GM21723 (cell line): Measurements from ENCODE around the gene PCDH18.

ENCODE experiments used
- ATAC-seq: cut with Tn5 transposase; IDR thresholded peaks from one replicate; pipeline ENCODE4 v1.9.1; 2021; ENCODE audit warnings: mild to moderate bottlenecking, moderate library complexity; ENCODE audit not compliant: unreplicated experiment

Gene PCDH18

DNA sequence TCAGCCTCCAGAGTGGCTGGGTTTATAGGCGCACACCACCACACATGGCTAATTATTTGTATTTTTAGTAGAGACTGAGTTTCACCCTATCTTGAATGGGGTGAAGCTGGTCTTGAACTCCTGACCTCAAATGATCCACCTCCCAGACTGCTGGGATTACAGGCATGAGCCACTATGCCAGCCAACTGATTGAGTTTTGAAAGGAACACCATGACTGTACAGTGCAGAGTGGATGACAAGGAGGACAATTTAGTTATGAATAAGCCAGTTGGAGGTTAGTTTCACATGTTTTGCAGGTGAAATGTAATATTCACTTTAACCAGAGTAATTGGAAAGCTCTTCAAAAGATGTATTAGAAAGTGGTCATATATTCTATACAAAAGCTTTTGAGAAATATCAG lies 60.8 kb downstream of the PCDH18 start:
- no peak for ATAC-seq

- ATAC-seq, result no peak
These were observed 61.5 kb downstream of the PCDH18 start for GRCh38 chr4:137470806-137471205.
